ENCODE results near the gene SYT9. TPM values are rescaled to one million over a fixed set of nuclear protein-coding genes. Genes with fewer than 3 reads are reported as not detected.

Gene SYT9
- total and polyA plus RNA-seq, 2 of the 4 experiments (the other 2 are of a cell fraction): not detected

DNA sequence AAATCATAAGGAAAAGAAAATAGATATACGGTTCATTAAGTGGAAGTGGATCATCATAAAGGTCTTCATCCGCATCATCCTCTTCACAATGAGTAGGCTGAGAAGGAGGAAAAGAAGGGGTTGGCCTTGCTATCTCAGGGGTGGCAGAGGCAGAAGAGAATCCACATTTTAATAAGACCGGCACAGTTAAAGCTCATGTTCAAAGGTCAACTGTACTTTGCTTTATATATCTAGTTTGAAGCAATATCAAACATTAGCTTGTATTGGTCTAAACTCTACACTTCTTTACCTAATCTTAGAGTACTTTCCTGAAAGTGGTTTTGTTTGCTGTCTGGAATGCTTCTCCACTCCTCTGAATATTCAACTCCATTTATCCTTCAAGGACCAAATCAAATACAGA lies 256.4 kb downstream of the SYT9 start:
- no peak overlapping the region for H3K23ac ChIP-seq (ENCODE audit: low read depth, low read length)
- DNase-seq: no peak
- CTCF ChIA-PET: no interaction called here

More for the DNA sequence above, 256.4 kb downstream of the SYT9 start:
- peaks cover 2% of the 10 kb centered on the region; the same call in 1 of the 2 replicates for H3K27me3 ChIP-seq (ENCODE audit: control insufficient read depth, insufficient read depth, low read length)
- H3K9ac ChIP-seq (ENCODE audit: low read depth, low read length): no peak overlapping the region
- no peak overlapping the region for H4K8ac ChIP-seq (ENCODE audit: low read depth in 2 of 2, low read length in 2 of 2)
- no peak overlapping the region for H3K4me2 ChIP-seq (ENCODE audit: low read depth, low read length)
- no peak overlapping the region for H2AK9ac ChIP-seq (replicated peaks; ENCODE audit: low read depth, low read length, poor library complexity)
- no peak overlapping the region for H2AK5ac ChIP-seq (ENCODE audit: low read depth, low read length)
- no peak overlapping the region for H2BK120ac ChIP-seq (ENCODE audit: low read depth, low read length)
- H3K4me3 ChIP-seq (ENCODE audit: insufficient read depth, low read depth, low read length): no peak overlapping the region
- no peaks in the 10 kb centered on the region for H3K79me1 ChIP-seq (ENCODE audit: low read depth in 1 of 2, low read length in 2 of 2)
- TF ChIP-seq FOS (IDR thresholded peaks at IDR 0.05; ENCODE audit: low read depth, low read length): no peak
- TF ChIP-seq ELK1 (IDR thresholded peaks at IDR 0.05; ENCODE audit: borderline replicate concordance, low read depth, low read length): no peak
- TF ChIP-seq MAZ (IDR thresholded peaks at IDR 0.05; ENCODE audit: borderline replicate concordance, low read depth, low read length): no peak
- TF ChIP-seq RCOR1 (IDR thresholded peaks at IDR 0.05; ENCODE audit: insufficient replicate concordance, low read length): no peak
- TF ChIP-seq CHD1 (IDR thresholded peaks at IDR 0.05; ENCODE audit: low read depth, low read length): no peak
- TF ChIP-seq CEBPB (IDR thresholded peaks at IDR 0.05; ENCODE audit: low read depth, low read length): no peak
- no peak for TF ChIP-seq RAD21 (IDR thresholded peaks at IDR 0.05; ENCODE audit: low read length)
- no peak for TF ChIP-seq CTCF (conservative IDR thresholded peaks at IDR 0.05; ENCODE audit: low read depth, low read length)
- no peak for TF ChIP-seq NFE2L2 (IDR thresholded peaks at IDR 0.05; ENCODE audit: low read depth, low read length)
- TF ChIP-seq, protein P1, sequence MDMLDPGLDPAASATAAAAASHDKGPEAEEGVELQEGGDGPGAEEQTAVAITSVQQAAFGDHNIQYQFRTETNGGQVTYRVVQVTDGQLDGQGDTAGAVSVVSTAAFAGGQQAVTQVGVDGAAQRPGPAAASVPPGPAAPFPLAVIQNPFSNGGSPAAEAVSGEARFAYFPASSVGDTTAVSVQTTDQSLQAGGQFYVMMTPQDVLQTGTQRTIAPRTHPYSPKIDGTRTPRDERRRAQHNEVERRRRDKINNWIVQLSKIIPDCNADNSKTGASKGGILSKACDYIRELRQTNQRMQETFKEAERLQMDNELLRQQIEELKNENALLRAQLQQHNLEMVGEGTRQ (IDR thresholded peaks at IDR 0.05; ENCODE audit: low read depth, low read length): no peak
- no peak for TF ChIP-seq SMC3 (IDR thresholded peaks at IDR 0.05; ENCODE audit: low read depth, low read length)
- TF ChIP-seq POLR2A (IDR thresholded peaks at IDR 0.05; ENCODE audit: low read depth, low read length): no peak
- TF ChIP-seq MAFK (IDR thresholded peaks at IDR 0.05; ENCODE audit: low read depth, low read length): no peak
- TF ChIP-seq RFX5 (IDR thresholded peaks at IDR 0.05; ENCODE audit: low read depth, low read length): no peak
- TF ChIP-seq MXI1 (IDR thresholded peaks at IDR 0.05; ENCODE audit: borderline replicate concordance, low read depth, low read length): no peak
- TF ChIP-seq BHLHE40 (IDR thresholded peaks at IDR 0.05; ENCODE audit: low read depth, low read length): no peak
- H3K27ac ChIP-seq (ENCODE audit: insufficient read depth, low read length): no peak overlapping the region
- H3K4me1 ChIP-seq (ENCODE audit: control insufficient read depth, insufficient read depth, low read length): no peaks in the 10 kb centered on the region
- no peak for ATAC-seq (ENCODE audit: low read depth)
- H2BK15ac ChIP-seq (ENCODE audit: low read depth, low read length): no peak overlapping the region
- intact Hi-C loops (cut with micrococcal nuclease): no loop called here
- H3K14ac ChIP-seq (replicated peaks; ENCODE audit: low read depth, low read length): no peak overlapping the region
- H3K9me1 ChIP-seq (ENCODE audit: insufficient read depth, low read length): no peaks in the 10 kb centered on the region
- POLR2A ChIA-PET (ENCODE audit: unreplicated experiment): no interaction called here
- H3K56ac ChIP-seq (ENCODE audit: extremely low read depth, insufficient read depth, low read length): no peak overlapping the region
- no peaks in the 10 kb centered on the region for H3K36me3 ChIP-seq (ENCODE audit: control insufficient read depth, insufficient read depth, low read length)
- H3K4ac ChIP-seq (ENCODE audit: low read depth, low read length): no peak overlapping the region
- no peak overlapping the region for H4K91ac ChIP-seq (ENCODE audit: insufficient read depth, low read depth, low read length)
- no peak overlapping the region for H4K5ac ChIP-seq (ENCODE audit: low read depth, low read length)
- no peak overlapping the region for H2AFZ ChIP-seq (replicated peaks; ENCODE audit: low read length, poor library complexity)
- no peaks in the 10 kb centered on the region for H3K9me3 ChIP-seq (ENCODE audit: control insufficient read depth, insufficient read depth, low read length)
- BruUV-seq (replicated peaks): no TSS peak
- H3K18ac ChIP-seq (ENCODE audit: low read depth, low read length): no peak overlapping the region
- dilution Hi-C loops (cut with HindIII; ENCODE audit: low sequenced_read_pairs, unreplicated experiment): no loop called here
- no CpG with 5 or more reads among the region's 3 CpGs for WGBS, 2 experiments (ENCODE audit: extremely low coverage in 2 of 2, insufficient read length in 1 of 2)
- no peak overlapping the region for H2BK20ac ChIP-seq (ENCODE audit: low read depth, low read length)
- H2BK5ac ChIP-seq (ENCODE audit: low read depth, low read length, poor library complexity, severe bottlenecking): no peak overlapping the region
- in situ Hi-C loops (cut with MboI; ENCODE audit: low sequenced_read_pairs): no loop called here
- no peaks in the 10 kb centered on the region for H4K20me1 ChIP-seq (ENCODE audit: insufficient read depth, low read length)
